IPS-18c (cell line): ENCODE results near the gene RIMKLB.
"Not testable (repeated sequence)": the region's sequence is repeated elsewhere in the genome, so short reads cannot be mapped to it uniquely, and the experiment has no call there.

Experiments
- H3K4me3 ChIP-seq: 2 replicates; pipeline ENCODE4 v1.7.0; 2013; ENCODE audit warnings: low read depth, mild to moderate bottlenecking, low read length, moderate library complexity; ENCODE audit not compliant: insufficient read depth
- H3K9me3 ChIP-seq: one replicate; pipeline ENCODE4 v1.6.1; 2013; ENCODE audit warnings: mild to moderate bottlenecking, low read length, moderate library complexity; ENCODE audit not compliant: control insufficient read depth, insufficient read depth

RIMKLB gene

GRCh38 chr12:8789341-8790013 is 91.7 kb downstream of the RIMKLB start:
- H3K4me3 ChIP-seq = peak overlapping the region; percentile 59

DNA sequence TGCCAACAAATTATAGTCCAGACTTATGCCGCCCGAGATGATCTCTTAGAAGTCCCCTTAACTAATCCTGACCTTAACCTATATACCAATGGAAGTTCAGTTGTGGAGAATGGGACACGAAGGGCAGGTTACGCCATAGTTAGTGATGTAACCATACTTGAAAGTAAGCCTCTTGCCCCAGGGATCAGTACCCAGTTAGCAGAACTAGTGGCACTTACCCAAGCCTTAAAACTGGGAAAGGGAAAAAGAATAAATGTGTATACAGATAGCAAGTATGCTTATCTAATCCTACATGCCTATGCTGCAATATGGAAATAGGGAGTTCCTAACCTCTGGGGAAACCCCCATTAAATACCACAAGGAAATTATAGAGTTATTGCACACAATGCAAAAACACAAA is 95.4 kb downstream of the RIMKLB start:
- not testable (repeated sequence) for H3K4me3 ChIP-seq, H3K9me3 ChIP-seq

More at GRCh38 chr12:8789341-8790013, 91.7 kb downstream of the RIMKLB start:
- H3K9me3 ChIP-seq = not testable (repeated sequence)

- H3K4me3 ChIP-seq = not testable (repeated sequence)
These were observed 96.8 kb downstream of the RIMKLB start for GRCh38 chr12:8794611-8795010.

DNA sequence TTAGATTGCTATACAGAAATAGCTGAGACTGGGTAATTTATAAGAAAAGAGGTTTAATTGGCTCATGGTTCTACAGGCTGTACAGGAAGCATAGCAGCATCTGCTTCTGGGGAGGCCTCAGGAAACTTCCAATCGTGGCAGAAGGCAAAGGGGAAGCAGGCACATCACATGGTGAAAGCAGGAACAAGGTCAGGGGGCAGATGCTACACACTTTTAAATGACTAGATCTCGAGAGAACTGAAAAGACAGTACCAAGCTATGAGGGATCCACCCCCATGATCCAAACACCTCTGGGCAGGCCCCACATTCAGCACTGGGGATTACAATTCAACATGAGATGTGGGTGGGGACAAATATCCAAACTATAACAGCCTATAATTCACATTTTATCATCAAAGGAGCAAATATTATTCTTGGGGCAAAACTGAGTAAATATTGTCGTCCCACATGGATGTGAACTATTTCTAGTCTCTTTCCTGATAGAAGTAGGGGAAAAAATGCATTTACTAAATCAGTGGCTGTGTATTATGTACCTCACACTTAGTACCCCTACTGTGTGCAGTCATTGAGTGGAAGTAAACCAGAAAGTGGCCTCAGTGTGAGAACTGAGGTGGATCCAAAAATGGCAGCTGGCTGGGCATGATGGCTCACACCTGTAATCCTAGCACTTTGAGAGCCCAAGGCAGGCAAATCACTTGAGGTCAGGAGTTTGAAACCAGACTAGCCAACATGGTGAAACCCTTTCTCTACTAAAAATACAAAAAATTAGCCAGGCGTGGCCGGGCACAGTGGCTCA is 99.2 kb downstream of the RIMKLB start:
- Histone ChIP-seq H3K4me3 (no peak overlapping the region), H3K9me3 (no peaks in the 10 kb centered on the region)

More at GRCh38 chr12:8794611-8795010, 96.8 kb downstream of the RIMKLB start:
- H3K9me3 ChIP-seq = not testable (repeated sequence)

- H3K4me3 ChIP-seq, H3K9me3 ChIP-seq: not testable (repeated sequence)
These were observed 103.4 kb downstream of the RIMKLB start for GRCh38 chr12:8801213-8801612.

GRCh38 chr12:8804833-8805232 is 107.0 kb downstream of the RIMKLB start:
- not testable (repeated sequence) for H3K9me3 ChIP-seq, H3K4me3 ChIP-seq

GRCh38 chr12:8805487-8805886 is 107.7 kb downstream of the RIMKLB start:
- not testable (repeated sequence) for H3K9me3 ChIP-seq, H3K4me3 ChIP-seq

DNA sequence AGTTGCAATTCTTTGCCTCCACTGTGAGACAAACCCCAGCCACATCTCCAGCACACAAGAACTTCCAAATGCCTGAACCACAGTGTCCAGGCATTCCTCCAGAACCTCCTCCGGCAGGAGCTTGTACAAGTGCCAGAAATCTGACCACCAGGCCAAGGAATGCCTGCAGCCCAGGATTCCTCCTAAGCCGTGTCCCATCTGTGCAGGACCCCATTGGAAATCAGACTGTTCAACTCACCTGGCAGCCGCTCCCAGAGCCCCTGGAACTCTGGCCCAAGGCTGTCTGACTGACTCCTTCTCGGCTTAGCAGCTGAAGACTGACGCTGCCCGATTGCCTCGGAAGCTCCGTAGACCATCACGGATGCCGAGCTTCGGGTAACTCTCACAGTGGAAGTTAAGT is 109.3 kb downstream of the RIMKLB start:
- H3K9me3 ChIP-seq, H3K4me3 ChIP-seq: not testable (repeated sequence)

GRCh38 chr12:8810112-8810511 is 112.3 kb downstream of the RIMKLB start:
- H3K9me3 ChIP-seq, H3K4me3 ChIP-seq: not testable (repeated sequence)

GRCh38 chr12:8813572-8814357 is 116.0 kb downstream of the RIMKLB start:
- no peaks in the 10 kb centered on the region for H3K9me3 ChIP-seq
- H3K4me3 ChIP-seq = no peak overlapping the region

GRCh38 chr12:8816448-8817050 is 118.8 kb downstream of the RIMKLB start:
- Histone ChIP-seq H3K4me3 (no peak overlapping the region), H3K9me3 (no peaks in the 10 kb centered on the region)

- Histone ChIP-seq H3K9me3 (no peaks in the 10 kb centered on the region), H3K4me3 (no peak overlapping the region)
These were observed 120.1 kb downstream of the RIMKLB start for GRCh38 chr12:8817856-8818255.

GRCh38 chr12:8818526-8818925 is 120.7 kb downstream of the RIMKLB start:
- Histone ChIP-seq H3K9me3 (no peaks in the 10 kb centered on the region), H3K4me3 (no peak overlapping the region)

DNA sequence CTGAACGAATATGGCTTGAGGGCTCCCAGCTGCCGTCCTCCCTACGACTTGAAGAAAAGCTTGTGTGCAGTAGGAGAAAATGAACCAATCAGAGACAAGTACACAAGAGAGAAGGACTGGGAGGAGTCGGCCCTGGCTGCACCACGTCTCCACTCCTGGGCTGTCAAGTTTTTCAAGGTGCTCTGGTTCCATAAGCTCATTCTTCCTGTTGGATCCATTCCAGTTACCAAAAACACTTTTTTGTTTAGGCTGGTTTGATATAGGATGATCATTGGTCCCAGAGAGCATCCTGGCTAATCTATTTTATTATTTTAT is 121.8 kb downstream of the RIMKLB start:
- H3K9me3 ChIP-seq = no peaks in the 10 kb centered on the region
- no peak overlapping the region for H3K4me3 ChIP-seq

- H3K9me3 ChIP-seq = not testable (repeated sequence)
These were observed 123.1 kb downstream of the RIMKLB start for GRCh38 chr12:8820676-8821407.

GRCh38 chr12:8821591-8821990 is 123.8 kb downstream of the RIMKLB start:
- no peak overlapping the region for H3K4me3 ChIP-seq

More at GRCh38 chr12:8820676-8821407, 123.1 kb downstream of the RIMKLB start:
- H3K4me3 ChIP-seq = not testable (repeated sequence)

DNA sequence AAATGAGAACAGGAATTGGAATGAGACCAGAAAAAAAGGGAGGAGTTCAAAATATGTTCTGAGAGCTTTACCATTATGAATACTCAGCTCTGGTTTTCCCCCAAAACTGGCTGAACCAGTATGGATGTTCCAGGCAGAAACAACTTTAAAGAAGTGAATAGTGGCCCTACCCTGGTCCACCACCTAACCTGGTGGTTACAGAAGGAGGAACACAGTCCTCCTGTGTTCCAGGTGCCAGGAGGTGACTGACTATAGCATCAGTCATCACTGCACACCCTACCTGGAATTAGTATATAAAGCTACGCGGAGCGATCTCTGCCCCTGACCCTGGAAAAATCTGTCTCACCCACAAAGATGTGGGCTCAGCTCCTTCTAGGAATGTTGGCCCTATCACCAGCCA is 124.5 kb downstream of the RIMKLB start, which contains the start of gene A2ML1:
Gene A2ML1, plus strand, starts transcription at position 324 of the 400 bp plus-strand sequence. Its CDS starts 31 bp downstream, at position 355.
- Histone ChIP-seq H3K9me3 (no peaks in the 10 kb centered on the region), H3K4me3 (no peak within 1 kb of the TSS)

More at GRCh38 chr12:8821591-8821990, 123.8 kb downstream of the RIMKLB start:
- no peaks in the 10 kb centered on the region for H3K9me3 ChIP-seq
